HFFc6 (cell line): ENCODE data around the gene GNPTAB. TPM values are rescaled to one million over a fixed set of nuclear protein-coding genes. Genes with fewer than 3 reads are reported as not detected.

ENCODE experiments used
- DNase-seq: peaks from one replicate; pipeline ENCODE4 v3.0.0-alpha.2; 2018
- H3K27ac Mint-ChIP-seq: 2 replicates; pipeline ENCODE4 v1.8.0; 2020; ENCODE audit warnings: mild to moderate bottlenecking, mixed read lengths
- H3K27me3 Mint-ChIP-seq: 2 replicates; pipeline ENCODE4 v1.8.0; 2021; ENCODE audit warnings: mild to moderate bottlenecking, moderate library complexity, mixed read lengths; ENCODE audit not compliant: insufficient read depth
- H3K36me3 Mint-ChIP-seq: 2 replicates; pipeline ENCODE4 v1.8.0; 2021; ENCODE audit warnings: low read depth, mixed read lengths
- H3K4me1 Mint-ChIP-seq: 2 replicates; pipeline ENCODE4 v1.8.0; 2020; ENCODE audit warnings: low read depth, mixed read lengths
- H3K4me3 Mint-ChIP-seq: 2 replicates; pipeline ENCODE4 v1.8.0; 2020; ENCODE audit warnings: mild to moderate bottlenecking, moderate library complexity, mixed read lengths
- H3K9me3 Mint-ChIP-seq: 2 replicates; pipeline ENCODE4 v1.8.0; 2020; ENCODE audit warnings: mild to moderate bottlenecking, mixed read lengths
- CTCF ChIP-seq: fragments of 200-600 bp; sonication (generic); IDR thresholded peaks from 2 replicates; pipeline ENCODE4 v1.5.0; 2021; ENCODE audit warnings: antibody characterized with exemption, mild to moderate bottlenecking
- total RNA-seq, 6 experiments: library from RNA; stranded (reverse); fragmentation: NEBNext Ultra II Directional; extraction: Animal tissue kit (Norgen Biotek cat#: 25700); gene quantifications; 2 replicates in 1 of 6; 3 replicates in 5 of 6; pipeline ENCODE4 v1.2.3, GENCODE V29; 2021

Gene GNPTAB
- total RNA-seq, 6 experiments from 2014 or later, result 37.1 to 53.6 (median 44.9) TPM

GRCh38 chr12:101832030-101832429 is 1.3 kb upstream of the GNPTAB start:
- Mint-ChIP-seq H3K4me3 (no peak overlapping the region), H3K27ac (no peak overlapping the region), H3K9me3 (no peaks in the 10 kb centered on the region), H3K4me1 (peaks cover 31% of the 10 kb centered on the region), H3K27me3 (no peaks in the 10 kb centered on the region), H3K36me3 (no peaks in the 10 kb centered on the region)
- no peak for DNase-seq
- TF ChIP-seq CTCF, result no peak

DNA sequence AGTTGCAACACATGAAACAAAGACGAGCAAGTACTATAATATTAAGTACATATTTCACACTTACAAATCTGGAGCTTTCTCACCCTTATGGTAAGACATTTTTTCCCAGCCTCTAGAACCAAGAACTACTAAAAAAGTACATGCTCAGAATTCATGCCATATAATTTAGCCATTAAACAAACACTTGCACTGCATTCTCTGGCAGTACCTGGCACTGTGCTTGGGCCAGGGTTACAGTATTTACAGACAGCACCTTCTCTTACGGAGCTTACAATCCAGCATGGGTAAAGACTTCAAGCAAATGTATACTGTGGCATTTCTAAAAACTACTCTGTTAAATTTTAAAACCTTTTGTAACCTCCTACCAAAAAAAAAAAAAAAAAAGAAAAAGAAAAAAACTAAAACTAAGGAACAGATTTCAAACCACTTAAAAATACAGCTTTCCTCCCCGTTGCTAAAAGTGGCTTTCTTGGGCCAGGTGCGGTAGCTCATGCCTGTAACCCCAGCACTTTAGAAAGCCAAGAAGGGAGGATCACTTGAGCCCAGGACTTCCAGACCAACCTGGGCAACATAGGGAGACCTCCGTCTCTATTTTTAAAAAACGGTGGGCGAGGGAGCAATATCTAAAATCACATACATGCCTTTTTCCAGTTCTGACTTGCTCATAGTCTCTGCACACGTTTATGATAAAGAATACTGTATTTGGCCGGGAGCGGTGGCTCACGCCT is 956 bp downstream of the GNPTAB start:
- Mint-ChIP-seq H3K36me3 (no peaks in the 10 kb centered on the region), H3K4me3 (peak overlapping the region; percentile 99), H3K27ac (peak overlapping the region; percentile 81), H3K4me1 (peaks cover 46% of the 10 kb centered on the region), H3K9me3 (no peaks in the 10 kb centered on the region), H3K27me3 (no peaks in the 10 kb centered on the region)
- TF ChIP-seq CTCF, result no peak
- no peak for DNase-seq

DNA sequence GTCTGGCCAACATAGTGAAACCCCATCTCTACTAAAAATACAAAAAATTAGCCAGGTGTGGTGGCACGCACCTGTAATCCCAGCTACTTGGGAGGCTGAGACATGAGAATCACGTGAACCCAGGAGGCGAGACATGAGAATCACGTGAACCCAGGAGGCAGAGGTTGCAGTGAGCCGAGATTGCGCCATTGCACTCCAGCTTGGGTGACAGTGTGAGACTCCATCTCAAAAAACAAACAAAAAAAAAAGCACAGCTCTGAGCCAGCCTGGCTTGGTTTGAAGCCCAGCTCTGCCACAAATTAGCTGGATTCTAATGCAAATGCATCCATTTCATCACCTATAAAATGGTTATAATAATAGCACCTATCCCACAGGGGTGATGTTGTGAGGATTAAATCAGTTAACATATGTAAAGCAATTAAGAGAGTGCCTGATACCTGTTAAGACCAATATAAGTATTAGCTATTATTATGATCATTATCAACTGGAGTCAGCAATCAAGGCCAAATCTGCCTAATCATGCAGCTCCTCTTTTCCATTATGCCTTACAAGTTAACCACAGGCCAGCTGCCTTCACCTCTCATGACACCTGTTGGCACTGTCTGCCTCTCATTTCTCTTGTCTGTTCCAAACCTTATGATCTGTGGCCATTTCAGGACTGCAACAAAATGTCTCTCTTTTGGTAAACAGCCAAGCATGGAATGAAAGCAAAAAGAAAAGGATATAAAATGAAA is 2.1 kb downstream of the GNPTAB start:
- no peaks in the 10 kb centered on the region for H3K36me3 Mint-ChIP-seq
- DNase-seq, result no peak
- no peaks in the 10 kb centered on the region for H3K9me3 Mint-ChIP-seq
- H3K27me3 Mint-ChIP-seq, result no peaks in the 10 kb centered on the region
- H3K4me1 Mint-ChIP-seq, result peaks cover 54% of the 10 kb centered on the region
- TF ChIP-seq CTCF, result no peak
- no peak overlapping the region for H3K4me3 Mint-ChIP-seq
- H3K27ac Mint-ChIP-seq, result no peak overlapping the region

DNA sequence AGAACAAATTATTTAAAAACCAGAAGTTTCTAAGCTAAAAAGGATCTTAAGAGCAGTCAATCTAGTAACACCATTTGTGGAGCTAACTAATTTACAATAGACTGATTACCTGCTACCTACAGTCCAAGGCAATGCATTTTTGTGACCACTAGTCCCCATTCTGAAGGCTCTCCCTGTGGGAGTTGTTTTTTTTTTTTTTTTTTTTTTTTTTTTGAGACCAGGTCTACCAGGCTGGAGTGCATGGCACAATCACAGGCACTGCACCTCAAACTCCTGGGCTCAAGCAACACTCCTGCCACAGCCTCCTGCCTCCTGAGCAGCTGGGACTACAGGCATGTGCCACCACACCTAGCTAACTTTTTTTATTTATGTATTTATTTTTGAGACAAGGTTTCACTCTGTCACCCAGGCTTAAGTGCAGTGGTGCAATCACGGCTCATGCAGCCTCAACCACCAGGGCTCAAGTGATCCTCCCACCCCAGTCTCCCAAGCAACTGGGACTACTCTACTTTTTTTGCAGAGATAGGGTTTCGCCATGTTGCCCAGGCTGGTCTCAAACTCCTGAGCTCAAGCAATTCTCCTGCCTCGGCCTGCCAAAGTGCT is 3.9 kb downstream of the GNPTAB start:
- DNase-seq, result no peak
- Mint-ChIP-seq H3K4me3 (no peak overlapping the region), H3K27me3 (no peaks in the 10 kb centered on the region), H3K36me3 (no peaks in the 10 kb centered on the region), H3K4me1 (peaks cover 49% of the 10 kb centered on the region), H3K27ac (no peak overlapping the region), H3K9me3 (no peaks in the 10 kb centered on the region)
- no peak for TF ChIP-seq CTCF

DNA sequence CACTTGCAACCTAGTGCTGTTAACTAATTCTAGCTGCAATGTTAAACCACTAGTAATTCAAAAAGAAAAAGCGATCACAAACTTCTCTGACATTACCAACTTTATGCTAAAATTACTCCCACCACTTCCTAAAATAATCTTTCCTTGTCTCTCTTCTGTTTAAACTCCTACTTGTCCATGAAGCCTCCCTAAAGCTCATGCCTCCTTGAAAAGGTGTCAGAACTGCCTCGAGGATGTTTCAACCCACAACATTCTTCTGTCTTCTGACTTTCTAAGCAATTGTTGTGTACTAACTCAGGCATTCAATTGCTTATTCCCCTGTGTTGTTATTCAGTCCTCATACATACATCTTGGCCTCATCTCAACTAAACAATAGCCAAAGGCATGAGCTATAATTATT is 5.9 kb downstream of the GNPTAB start:
- Mint-ChIP-seq H3K4me1 (peaks cover 44% of the 10 kb centered on the region), H3K36me3 (no peaks in the 10 kb centered on the region), H3K27me3 (no peaks in the 10 kb centered on the region; the same call in 1 of the 2 replicates), H3K4me3 (no peak overlapping the region), H3K27ac (no peak overlapping the region; the same call in 1 of the 2 replicates), H3K9me3 (no peaks in the 10 kb centered on the region)
- DNase-seq, result no peak
- no peak for TF ChIP-seq CTCF
